ENCODE data around the gene EEF1A2.

The EEF1A2 gene

GRCh38 chr20:63447320-63447719, 51.6 kb downstream of the EEF1A2 start:
- no peak for DNase-seq

- no peak for DNase-seq
These were observed 52.5 kb downstream of the EEF1A2 start for GRCh38 chr20:63446216-63447024.

- DNase-seq = no peak
These were observed 53.7 kb downstream of the EEF1A2 start for GRCh38 chr20:63445075-63445734.

GRCh38 chr20:63444548-63444947, 54.3 kb downstream of the EEF1A2 start:
- DNase-seq = no peak

- no peak for DNase-seq
These were observed 55.1 kb downstream of the EEF1A2 start for GRCh38 chr20:63443606-63444395.

GRCh38 chr20:63442100-63442493, 56.8 kb downstream of the EEF1A2 start:
- peak; percentile 52 to 60 for DNase-seq

- DNase-seq = no peak
These were observed 57.5 kb downstream of the EEF1A2 start for GRCh38 chr20:63441136-63442099.

GRCh38 chr20:63440366-63440955, 58.4 kb downstream of the EEF1A2 start:
- no peak for DNase-seq

- no peak for DNase-seq
These were observed 59.0 kb downstream of the EEF1A2 start for GRCh38 chr20:63439866-63440265.

- no peak for DNase-seq
These were observed 60.8 kb downstream of the EEF1A2 start for GRCh38 chr20:63438121-63438520.

Measured in activated CD4-positive, alpha-beta T cell treated with anti-CD3 and anti-CD28 coated beads for 4 hours (primary cell).